GM21529 (cell line): ENCODE data around the gene SLC25A36.
A peak's percentile ranks its signal among the peaks of the same experiment; 100 is the strongest.

Experiments used
- ATAC-seq: cut with Tn5 transposase; IDR thresholded peaks from one replicate; pipeline ENCODE4 v1.9.1; 2021; ENCODE audit not compliant: unreplicated experiment

The SLC25A36 gene

DNA sequence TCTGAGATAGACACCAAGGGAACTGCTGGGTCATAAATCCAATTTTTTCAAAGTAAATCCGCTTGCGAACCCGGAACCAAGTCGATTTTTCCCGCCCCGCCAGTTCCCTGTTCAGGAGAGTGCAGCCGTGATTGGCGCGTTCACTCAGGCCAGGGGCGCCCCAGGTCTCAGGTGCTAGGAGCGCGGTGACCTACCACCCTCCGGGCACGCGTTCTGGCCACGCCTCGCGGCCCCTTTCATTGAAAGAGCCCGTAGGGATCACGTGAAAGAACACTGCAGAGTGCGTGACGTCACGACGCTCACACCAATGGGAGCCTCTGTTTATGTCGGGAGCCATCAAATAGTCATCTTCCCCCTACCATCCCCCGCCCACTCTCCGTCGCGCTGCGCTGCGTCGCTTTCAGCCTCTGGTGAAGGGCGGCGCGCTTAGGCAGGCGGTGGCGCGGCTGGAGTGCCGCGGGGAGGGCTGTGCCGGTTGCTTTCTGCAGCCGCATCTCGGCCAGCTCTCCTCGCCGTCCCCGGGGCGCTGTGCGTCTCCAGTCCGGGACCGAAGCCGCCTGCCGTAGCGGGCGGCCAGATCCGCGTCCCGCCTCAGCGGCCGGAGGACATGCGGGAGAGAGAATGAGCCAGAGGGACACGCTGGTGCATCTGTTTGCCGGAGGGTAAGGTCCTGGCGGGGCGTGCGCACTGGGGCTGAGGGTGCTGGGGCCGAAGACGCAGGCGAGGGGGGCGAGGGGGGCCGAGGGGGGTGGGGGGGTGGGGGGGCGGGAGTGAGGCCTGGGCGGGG lies at the start of gene SLC25A36:
Gene SLC25A36, plus strand, starts transcription at position 403 of the 787 bp plus-strand sequence. Its CDS starts 219 bp downstream, at position 622.
- ATAC-seq, result peak; percentile 95

GRCh38 chr3:140896997-140897396 lies 44.6 kb upstream of the SLC25A36 start:
- ATAC-seq, result no peak

GRCh38 chr3:140898340-140899180 lies 43.1 kb upstream of the SLC25A36 start:
- ATAC-seq, result no peak

DNA sequence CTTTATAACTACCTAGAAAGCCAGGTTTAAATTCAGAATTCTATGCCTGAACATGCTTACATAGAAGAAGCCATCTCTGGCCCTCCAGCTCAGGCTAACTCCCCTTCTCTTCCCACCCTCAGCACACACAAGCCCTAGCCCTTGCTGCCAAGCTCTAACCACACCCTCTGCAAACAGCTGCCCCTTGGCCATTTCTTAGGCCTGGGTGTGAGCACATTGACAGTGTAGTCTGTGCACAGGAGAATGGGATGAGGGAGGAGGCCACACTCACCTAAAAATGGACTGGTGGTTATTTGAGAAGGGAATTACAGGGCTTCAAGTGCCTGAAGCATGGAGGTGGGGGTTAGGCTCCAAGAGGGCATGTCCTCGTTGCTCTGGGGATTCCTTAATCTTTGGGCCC lies 42.3 kb upstream of the SLC25A36 start:
- ATAC-seq, result no peak

GRCh38 chr3:140902791-140903190 lies 38.8 kb upstream of the SLC25A36 start:
- no peak for ATAC-seq

GRCh38 chr3:140903196-140903595 lies 38.4 kb upstream of the SLC25A36 start:
- no peak for ATAC-seq

DNA sequence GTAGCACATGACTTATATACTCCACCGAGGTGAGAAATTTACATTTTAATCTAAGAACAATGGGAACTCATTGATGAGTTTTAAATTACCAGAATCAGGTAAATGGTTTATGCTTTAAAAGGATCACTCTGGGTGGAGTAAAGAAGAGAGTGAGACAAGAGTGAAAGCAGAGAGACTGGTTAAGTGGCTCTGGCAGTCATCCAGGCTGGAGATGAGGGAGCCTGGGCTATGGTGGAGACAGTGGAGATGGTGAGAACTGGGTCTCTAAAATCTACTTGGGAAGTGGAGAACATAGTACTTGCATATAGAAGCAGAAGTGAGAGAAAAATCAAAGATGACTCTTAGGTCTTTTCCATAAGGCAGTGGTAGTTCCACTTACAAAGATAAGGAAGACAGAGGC lies 37.1 kb upstream of the SLC25A36 start:
- no peak for ATAC-seq

DNA sequence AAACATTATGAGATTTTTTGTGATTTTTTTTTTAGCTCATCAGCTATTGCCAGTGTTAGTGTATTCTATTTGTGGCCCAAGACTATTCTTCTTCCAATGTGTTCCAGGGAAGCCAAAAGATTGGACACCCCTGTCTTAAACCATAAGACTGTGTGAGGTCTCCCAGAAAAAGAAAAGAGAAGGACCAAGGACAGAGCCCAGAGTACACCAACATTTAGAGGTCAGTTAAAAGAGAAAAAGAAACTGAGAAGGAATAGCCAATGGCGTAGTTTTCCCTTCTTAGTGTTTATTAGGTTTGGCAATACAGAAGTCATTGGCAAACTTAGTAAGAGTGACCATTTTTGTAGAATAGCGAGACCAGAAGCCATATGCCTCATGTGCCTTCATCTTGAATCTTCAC lies 36.1 kb upstream of the SLC25A36 start:
- ATAC-seq, result no peak

DNA sequence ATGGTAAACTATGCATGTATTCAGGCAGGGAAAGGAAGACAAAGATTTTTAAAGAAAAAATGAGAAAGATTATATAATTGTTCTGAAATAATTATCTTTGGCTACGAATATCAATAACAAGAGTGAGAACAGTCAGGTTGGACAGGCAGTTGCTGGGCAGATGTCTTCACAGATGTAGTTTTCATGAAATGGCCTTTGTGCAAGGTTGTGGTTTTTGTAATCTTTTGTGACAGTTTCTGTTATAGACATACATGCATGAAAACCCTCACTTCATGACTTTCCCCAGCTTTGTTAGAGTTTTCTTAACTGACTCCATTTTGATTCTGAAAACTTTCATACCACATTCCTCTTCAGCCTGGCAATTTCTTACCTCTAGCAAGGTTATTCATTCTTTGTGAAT lies 34.9 kb upstream of the SLC25A36 start:
- peak; percentile 48 for ATAC-seq

DNA sequence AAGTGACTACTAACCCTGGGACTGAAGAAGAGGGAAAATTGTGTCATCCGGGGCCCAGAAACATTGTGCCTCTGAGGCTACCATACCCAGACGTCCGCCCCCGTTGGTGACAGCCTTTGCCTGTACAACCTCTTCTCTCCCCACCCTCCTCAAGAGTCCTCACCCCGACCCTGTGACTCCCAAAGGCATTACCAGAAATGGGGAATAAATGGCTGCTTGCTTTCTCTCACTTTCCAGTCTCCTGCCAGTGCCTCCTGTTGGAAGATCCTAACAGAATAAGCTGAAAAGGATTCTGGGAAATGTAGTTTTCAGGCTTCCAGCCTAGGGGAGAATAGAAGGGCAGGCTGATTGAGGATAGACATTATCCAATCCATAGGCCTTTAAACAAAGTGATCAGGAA lies 30.8 kb upstream of the SLC25A36 start:
- no peak for ATAC-seq

DNA sequence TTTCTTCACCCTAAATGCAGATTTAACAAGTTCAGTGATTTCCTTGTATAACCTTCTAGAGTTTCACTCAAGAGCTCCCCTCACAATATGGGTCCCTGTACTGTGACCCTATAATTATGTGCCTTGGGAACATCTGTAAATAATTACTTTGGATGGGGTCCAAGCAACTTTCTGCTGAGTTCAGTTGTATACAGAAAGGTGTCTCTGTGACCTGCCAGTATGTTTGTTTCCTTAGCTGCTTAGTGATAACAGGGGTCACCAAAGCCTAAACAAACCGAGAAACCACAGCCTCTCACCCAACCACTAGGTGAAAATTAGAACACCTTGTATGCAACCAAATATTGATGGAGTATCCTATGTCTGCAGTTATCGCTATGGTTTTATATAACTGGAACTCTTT lies 29.8 kb upstream of the SLC25A36 start:
- ATAC-seq, result no peak

DNA sequence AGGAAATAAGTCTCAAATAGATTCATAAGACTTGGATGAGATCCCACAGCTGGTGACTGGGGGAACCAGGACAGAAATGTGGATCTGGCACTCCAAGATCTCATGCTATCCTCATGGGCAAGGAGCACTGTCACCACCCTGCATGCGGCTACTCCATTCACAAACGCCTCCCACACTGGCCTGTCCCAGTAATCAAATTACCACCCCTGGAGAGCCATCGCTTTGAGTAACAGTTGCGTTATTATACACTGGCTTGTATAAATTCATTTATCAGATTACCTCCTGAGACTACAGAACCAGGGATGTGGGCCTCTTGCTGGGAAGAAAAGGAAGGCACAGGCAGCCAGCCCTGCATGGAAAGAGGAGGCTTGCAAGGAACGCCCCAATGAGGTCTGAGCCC lies 27.9 kb upstream of the SLC25A36 start:
- no peak for ATAC-seq

DNA sequence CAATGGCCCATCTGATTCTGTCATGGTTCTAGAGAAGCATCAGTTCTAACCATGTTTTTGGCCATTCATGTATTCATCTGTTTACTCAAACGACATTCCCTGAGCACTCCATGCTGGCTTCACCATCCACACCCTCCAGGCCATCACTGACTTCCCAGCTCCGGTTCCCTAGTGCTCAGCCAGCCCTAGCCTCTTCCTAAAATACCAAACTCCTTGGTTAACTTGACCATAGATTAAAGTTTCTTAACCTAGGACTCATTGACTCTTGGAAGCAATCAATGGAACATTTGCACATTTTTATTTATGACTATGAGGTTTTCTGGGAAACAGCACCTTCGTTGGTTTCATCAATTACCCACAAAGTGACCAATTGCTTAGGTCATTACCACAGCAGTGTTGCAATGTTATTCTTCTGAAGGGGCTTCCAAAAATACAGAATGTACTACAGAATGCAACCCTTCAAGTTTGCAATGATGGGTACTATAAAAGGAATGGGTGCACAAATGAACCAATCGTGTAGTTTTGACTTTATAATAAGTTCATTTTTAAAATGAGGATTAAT lies 27.2 kb upstream of the SLC25A36 start:
- ATAC-seq, result no peak

- no peak for ATAC-seq
Measured at GRCh38 chr3:140916603-140917002, 25.0 kb upstream of the SLC25A36 start.

DNA sequence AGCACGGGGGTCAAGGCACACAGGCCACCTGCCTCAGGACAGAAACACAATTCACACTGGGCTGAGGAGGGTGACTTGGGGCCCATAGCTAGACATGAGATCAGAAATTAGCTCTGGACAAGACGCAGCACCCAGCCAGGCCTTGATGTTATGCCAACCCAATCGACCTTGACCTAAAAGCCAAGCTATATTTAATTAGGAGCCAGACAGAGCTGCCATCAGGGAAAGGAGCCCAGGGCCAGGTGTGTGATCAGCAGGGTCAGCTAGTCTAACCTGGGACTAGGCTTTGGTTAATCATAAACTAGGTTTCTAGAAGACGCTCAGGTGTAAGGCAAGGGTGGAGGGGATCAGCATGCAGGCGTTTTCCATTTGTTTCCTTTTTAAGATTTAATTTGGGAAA lies 23.9 kb upstream of the SLC25A36 start:
- ATAC-seq, result no peak

DNA sequence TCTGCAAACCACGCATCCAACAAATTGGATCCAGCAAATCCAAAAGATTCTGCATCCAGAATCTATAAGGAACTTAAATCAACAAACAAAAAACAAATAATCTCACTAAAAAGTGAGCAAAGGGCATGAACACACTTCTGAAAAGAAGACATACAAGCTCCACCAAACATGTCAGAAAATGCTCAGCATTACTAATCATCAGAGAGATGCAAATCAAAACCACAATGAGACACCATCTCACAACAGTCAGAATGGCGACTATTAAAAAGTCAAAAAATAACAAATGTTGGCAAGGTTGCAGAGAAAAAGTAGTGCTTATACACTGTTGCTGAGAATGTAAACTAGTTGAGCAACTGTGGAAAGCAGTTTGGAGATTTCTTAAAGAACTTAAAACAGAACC lies 21.6 kb upstream of the SLC25A36 start:
- ATAC-seq, result no peak

- ATAC-seq, result no peak
Measured at GRCh38 chr3:140922634-140923033, 19.0 kb upstream of the SLC25A36 start.

DNA sequence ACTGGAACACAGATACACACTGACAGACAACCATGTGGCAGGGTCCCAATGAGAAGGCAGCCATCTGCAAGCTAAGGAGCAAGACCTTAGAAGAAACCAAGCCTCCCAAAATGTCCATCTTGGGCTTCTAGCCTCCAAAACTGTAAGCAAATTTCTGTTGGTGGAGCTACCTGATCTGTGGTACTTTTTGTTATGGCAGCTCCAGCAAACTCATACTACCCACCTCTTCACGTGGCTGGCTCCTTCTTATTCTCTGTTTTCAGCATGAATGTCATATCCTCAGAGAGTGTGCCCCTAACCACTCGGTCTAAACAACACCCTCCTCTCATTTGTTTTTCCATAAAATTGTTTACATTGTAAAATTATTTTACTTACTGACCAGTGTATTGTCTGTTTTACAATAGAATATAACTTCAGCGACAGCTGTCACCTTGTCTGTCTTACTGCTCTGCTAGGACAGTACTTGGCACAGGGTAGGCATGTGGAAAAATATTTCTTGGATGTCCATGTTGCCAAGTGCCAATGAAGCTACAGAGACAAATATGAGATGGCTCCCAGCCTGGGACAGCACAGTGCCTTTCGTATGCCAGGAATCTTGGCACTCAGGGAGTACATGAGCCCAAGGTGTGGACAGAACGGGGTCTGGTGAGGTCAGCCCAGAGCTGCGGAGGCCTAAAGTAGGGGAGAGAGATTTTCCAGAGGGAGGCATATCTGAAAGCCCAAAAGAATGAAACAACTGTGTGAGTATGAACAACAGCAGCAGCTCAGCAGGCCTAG lies 17.4 kb upstream of the SLC25A36 start:
- no peak for ATAC-seq

- no peak for ATAC-seq
Measured at GRCh38 chr3:140927279-140928069, 14.2 kb upstream of the SLC25A36 start.

GRCh38 chr3:140929446-140929845 lies 12.2 kb upstream of the SLC25A36 start:
- no peak for ATAC-seq
